Measurements from ENCODE around the gene ALG1L2.
"Not testable (repeated sequence)": the region's sequence is repeated elsewhere in the genome, so short reads cannot be mapped to it uniquely, and the experiment has no call there.

GRCh38 chr3:130137685-130138084 lies 56.1 kb downstream of the ALG1L2 start:
- TF ChIP-seq CTCF (conservative IDR thresholded peaks at IDR 0.05); EZH2 (IDR thresholded peaks at IDR 0.05; ENCODE audit: low read depth): not testable (repeated sequence)

All from PC-9 (cell line).